Adrenal gland (tissue), 12 donors: ENCODE data around the gene GSK3A. TPM values are rescaled to one million over a fixed set of nuclear protein-coding genes. Genes with fewer than 3 reads are reported as not detected.

Source experiments
- DNase-seq, 7 donors: peaks; one replicate each; pipeline ENCODE4 v3.0.0-alpha.2; 2019 to 2020
- H3K27ac ChIP-seq, 5 donors: fragments of 200-600 bp; sonication (generic) in 4 of 5; 1 replicate in 3 of 5; 2 replicates in 2 of 5; pipeline versions ENCODE4 v1.5.1 to v1.8.0; 2016 to 2020; ENCODE audit warnings: mild to moderate bottlenecking in 1 of 5
- H3K27me3 ChIP-seq: fragments of 200-600 bp; 2 replicates; pipeline ENCODE4 v1.8.0; 2021
- H3K36me3 ChIP-seq, 2 donors: fragments of 200-600 bp; replicated peaks in 1 of 2; 1 replicate in 1 of 2; 2 replicates in 1 of 2; pipeline versions ENCODE4 v1.5.1 to v1.8.0; 2018 to 2022
- H3K4me1 ChIP-seq, 2 donors: fragments of 200-600 bp; replicated peaks in 1 of 2; 1 replicate in 1 of 2; 2 replicates in 1 of 2; pipeline versions ENCODE4 v1.5.1 to v1.8.0; 2018 to 2021
- H3K4me3 ChIP-seq, 4 donors: fragments of 200-600 bp; sonication (generic) in 3 of 4; one replicate each; pipeline ENCODE4 v1.5.1; 2016 to 2018
- H3K9me3 ChIP-seq, 3 donors: fragments of 200-600 bp; sonication (generic) in 1 of 3; replicated peaks in 1 of 3; 1 replicate in 2 of 3; 2 replicates in 1 of 3; pipeline versions ENCODE4 v1.5.1 to v1.8.0; 2016 to 2021
- CTCF ChIP-seq, 6 experiments: fragments of 450-650 bp in 4 of 6; fragments of 200-600 bp in 2 of 6; sonication (generic) in 1 of 6; IDR thresholded peaks; 1 replicate in 5 of 6; 2 replicates in 1 of 6; pipeline versions ENCODE4 v1.5.1 to v1.8.0; 2016 to 2021; ENCODE audit warnings: antibody characterized with exemption in 6 of 6, mild to moderate bottlenecking in 2 of 6, moderate library complexity in 1 of 6
- POLR2A ChIP-seq, 2 donors: fragments of 450-650 bp; IDR thresholded peaks; one replicate each; pipeline ENCODE4 v1.6.1; 2017; ENCODE audit warnings: antibody characterized with exemption in 2 of 2, mild to moderate bottlenecking in 2 of 2, moderate library complexity in 1 of 2
- WGBS, 4 donors: extraction: QIAGEN DNeasy Blood & Tissue Kit in 2 of 4; methylation state at CpG; one replicate each; pipeline versions ENCODE4 v1.1.5 to v1.1.7; 2013 to 2017; 5-methylcytosine and 5-hydroxymethylcytosine counted together
- intact Hi-C, 2 donors: fragments of 100-400 bp; cut with DNase I; formaldehyde crosslinking; loops; one replicate each; pipeline versions ENCODE4 v1.14.1 to v1.15.0; 2022 to 2023
- polyA plus RNA-seq, 3 donors: library from polyadenylated mRNA; stranded (reverse); fragments of 200-250 nt in 2 of 3; fragments of 350-450 nt in 1 of 3; fragmentation: Illumina TruSeq in 1 of 3; extraction: RNeasy Lipid Tissue Mini Kit (QIAGEN cat#74804) in 1 of 3; gene quantifications; one replicate each; pipeline ENCODE4 v1.2.3, GENCODE V29; 2013 to 2014
- total RNA-seq, 9 donors: library from RNA; depleted of rRNA in 4 of 9; stranded (reverse); fragments of >200 nt in 4 of 9; fragments of 120-200 nt in 1 of 9; fragmentation: NEBNext Ultra II Directional in 1 of 9; extraction: Animal tissue kit (Norgen Biotek cat#: 25700) in 1 of 9; gene quantifications; one replicate each; pipeline versions ENCODE4 v1.1.0 to v1.2.4, GENCODE V29; 2013 to 2023
- donor health status: healthy with polysubstance abuse.
- donor health status: Bipolar disorder and iron deficiency.
- donor health status: DM: yes; HTN: yes; CAD: no.
- donor health status: DM: no; HTN: no; CAD: no.
- donor health status: DM: no; HTN: no; CAD: no.
- donor health status: DM: yes; HTN: yes; CAD: no.

GSK3A gene
- total and polyA plus RNA-seq, 12 donors = 19.5 to 94.9 (median 49.7) TPM

DNA sequence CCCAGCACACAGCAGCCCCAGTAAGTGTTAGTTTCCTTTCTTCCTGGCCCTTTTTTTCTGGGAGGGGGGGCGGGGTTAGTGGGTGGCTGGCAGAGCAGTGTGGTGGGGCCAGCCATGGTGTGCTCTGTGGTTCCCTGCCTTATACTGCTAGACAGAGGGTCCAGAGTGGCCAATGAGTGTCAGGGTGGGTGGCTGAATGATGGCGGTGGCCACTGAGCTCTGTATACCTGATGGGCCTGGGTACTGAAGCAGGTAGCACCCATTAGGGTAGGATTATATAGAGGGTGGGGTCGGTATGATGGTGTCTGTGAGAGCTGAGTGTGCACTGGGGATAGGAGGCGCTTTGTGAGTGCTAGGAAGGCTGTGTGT is 40.4 kb upstream of the GSK3A start:
- peaks cover 66 to 70% of the 10 kb centered on the region in 2 donors for H3K4me1 ChIP-seq
- TF ChIP-seq CTCF (IDR thresholded peaks at IDR 0.05) (no peak), POLR2A (IDR thresholded peaks at IDR 0.05) (no peak)
- no peaks in the 10 kb centered on the region for H3K27me3 ChIP-seq
- H3K4me3 ChIP-seq = peak overlapping the region in 1 of 4 donors; percentile 89
- no peaks in the 10 kb centered on the region for H3K9me3 ChIP-seq
- DNase-seq = no peak
- WGBS, 4 donors = 29 to 56% (median 49%) methylated on average over 3 to 4 of the region's 4 CpGs
- H3K27ac ChIP-seq = peak overlapping the region; percentile 49 to 100 (median 87)
- intact Hi-C loops = no loop called here
- H3K36me3 ChIP-seq = peaks cover 0 to 10% of the 10 kb centered on the region in 2 donors

DNA sequence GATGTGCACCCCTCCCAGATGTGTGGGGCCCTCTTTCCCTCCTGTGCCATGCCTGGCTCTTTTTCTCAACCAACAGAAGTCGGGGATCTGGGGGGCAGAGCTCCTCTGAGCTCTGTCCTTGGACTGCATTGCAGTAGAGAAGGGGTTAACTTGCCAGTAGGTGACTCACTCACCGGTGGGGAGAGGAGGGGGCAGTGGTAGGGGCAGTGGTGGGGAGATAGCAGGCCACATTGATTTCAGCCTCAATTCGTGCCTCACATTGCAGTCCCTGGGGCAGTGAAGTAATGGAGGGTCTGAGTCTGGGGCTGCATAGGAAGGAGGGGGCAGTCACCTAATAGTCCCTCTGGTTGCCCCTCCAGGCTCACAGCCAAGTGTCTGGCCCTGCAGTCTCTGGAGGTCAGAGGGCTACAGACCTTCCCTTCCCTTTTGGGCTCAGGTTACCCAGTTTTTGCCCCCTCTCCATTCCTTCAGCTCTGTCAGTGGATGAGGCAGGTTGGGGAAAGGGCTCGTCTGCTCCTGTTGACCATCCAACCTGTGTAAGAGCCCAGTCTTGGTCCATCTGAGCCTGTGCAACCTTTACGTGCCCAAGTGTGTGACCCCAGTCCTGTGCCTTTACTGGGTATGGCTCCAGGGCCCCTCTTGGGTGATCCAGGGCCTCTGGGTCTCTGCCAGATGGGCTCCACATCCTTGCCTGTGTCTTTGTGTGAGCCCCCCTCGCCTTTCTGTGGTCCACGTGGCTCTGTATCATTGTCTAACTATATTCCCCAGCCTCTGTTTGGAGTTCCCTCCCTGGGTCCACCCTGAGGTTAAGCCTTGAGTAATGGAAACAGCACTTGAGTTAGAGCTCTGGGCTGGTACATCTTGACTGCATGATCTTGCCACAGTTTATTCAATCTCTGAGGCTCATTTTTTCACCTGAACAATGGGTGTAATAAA is 39.7 kb upstream of the GSK3A start:
- peak overlapping the region in 1 of 4 donors; percentile 75 for H3K4me3 ChIP-seq
- TF ChIP-seq CTCF (IDR thresholded peaks at IDR 0.05) (no peak), POLR2A (IDR thresholded peaks at IDR 0.05) (no peak)
- H3K27me3 ChIP-seq = no peaks in the 10 kb centered on the region
- peak overlapping the region; percentile 81 to 100 (median 87) for H3K27ac ChIP-seq
- intact Hi-C loops = no loop called here
- peaks cover 0 to 3% of the 10 kb centered on the region in 2 donors for H3K36me3 ChIP-seq
- 20 to 26% (median 24%) methylated on average over 5 to 7 of the region's 7 CpGs for WGBS, 4 donors
- H3K9me3 ChIP-seq = no peaks in the 10 kb centered on the region
- peaks cover 71 to 76% of the 10 kb centered on the region in 2 donors for H3K4me1 ChIP-seq
- DNase-seq = peak in 6 of 7 donors; percentile 67 to 82 (median 74)

DNA sequence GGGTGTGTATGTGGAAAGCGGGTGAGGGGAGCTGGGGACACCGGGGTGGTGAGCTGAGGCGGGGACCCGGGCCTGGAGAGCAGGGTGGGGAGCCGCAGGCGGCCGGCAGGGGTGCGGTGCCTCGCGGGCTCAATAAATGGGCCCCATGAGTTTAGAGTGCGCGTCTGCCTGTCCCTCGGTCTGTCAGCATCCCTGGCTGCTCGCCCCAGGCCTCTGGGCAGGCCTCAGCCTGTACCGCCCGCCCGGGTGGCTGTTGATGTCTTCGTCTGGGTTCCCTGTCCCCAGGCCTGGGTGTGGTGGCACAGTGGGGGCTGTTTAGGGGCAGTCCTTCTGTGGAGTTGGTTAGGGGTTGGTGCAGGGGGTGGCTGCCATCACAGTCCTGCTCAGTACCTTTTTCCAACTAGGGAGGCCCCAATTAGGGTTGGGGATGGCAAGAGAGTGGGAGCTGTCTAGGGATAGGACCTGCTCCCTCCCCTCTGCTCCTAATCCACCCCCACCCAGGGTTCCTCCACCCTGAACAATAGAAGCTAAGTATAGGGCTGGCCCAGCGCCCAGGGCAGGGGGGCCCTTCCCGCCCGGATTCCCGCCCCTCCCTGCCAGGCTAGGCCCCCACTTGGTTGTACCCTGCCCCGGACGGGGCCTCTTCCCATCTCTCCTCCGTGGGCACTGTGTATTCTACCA is 38.9 kb upstream of the GSK3A start:
- intact Hi-C loops = no loop called here
- TF ChIP-seq POLR2A (IDR thresholded peaks at IDR 0.05) (no peak), CTCF (IDR thresholded peaks at IDR 0.05) (peak in 1 of 6 experiments; percentile 21)
- Histone ChIP-seq H3K4me3 (peak overlapping the region in 2 of 4 donors; percentile 70 to 75), H3K9me3 (no peaks in the 10 kb centered on the region), H3K27me3 (no peaks in the 10 kb centered on the region), H3K4me1 (peaks cover 65 to 68% of the 10 kb centered on the region in 2 donors), H3K36me3 (no peaks in the 10 kb centered on the region), H3K27ac (peak overlapping the region; percentile 81 to 100 (median 87))
- 0 to 5% (median 5%) methylated on average over 8 to 25 of the region's 25 CpGs; no CpG with 5 or more reads in 1 of the 4 donors for WGBS, 4 donors
- DNase-seq = peak in 6 of 7 donors; percentile 66 to 80 (median 70)

- peak; percentile 57 to 82 (median 75) for DNase-seq
- intact Hi-C loops = no loop called here
- Histone ChIP-seq H3K27ac (peak overlapping the region in 4 of 5 donors; percentile 84 to 100 (median 92)), H3K36me3 (no peaks in the 10 kb centered on the region), H3K27me3 (no peaks in the 10 kb centered on the region), H3K4me1 (peaks cover 60 to 63% of the 10 kb centered on the region in 2 donors), H3K4me3 (peak overlapping the region in 3 of 4 donors; percentile 70 to 81 (median 75)), H3K9me3 (no peaks in the 10 kb centered on the region)
- 0 to 1% (median 1%) methylated on average over 11 to 20 of the region's 20 CpGs; no CpG with 5 or more reads in 1 of the 4 donors for WGBS, 4 donors
- TF ChIP-seq CTCF (IDR thresholded peaks at IDR 0.05) (no peak), POLR2A (IDR thresholded peaks at IDR 0.05) (no peak)
These were observed 38.4 kb upstream of the GSK3A start for GRCh38 chr19:42280815-42281145.
